ENCODE data around the gene SEMA3B.
A peak's percentile ranks its signal among the peaks of the same experiment; 100 is the strongest.

Gene SEMA3B

DNA sequence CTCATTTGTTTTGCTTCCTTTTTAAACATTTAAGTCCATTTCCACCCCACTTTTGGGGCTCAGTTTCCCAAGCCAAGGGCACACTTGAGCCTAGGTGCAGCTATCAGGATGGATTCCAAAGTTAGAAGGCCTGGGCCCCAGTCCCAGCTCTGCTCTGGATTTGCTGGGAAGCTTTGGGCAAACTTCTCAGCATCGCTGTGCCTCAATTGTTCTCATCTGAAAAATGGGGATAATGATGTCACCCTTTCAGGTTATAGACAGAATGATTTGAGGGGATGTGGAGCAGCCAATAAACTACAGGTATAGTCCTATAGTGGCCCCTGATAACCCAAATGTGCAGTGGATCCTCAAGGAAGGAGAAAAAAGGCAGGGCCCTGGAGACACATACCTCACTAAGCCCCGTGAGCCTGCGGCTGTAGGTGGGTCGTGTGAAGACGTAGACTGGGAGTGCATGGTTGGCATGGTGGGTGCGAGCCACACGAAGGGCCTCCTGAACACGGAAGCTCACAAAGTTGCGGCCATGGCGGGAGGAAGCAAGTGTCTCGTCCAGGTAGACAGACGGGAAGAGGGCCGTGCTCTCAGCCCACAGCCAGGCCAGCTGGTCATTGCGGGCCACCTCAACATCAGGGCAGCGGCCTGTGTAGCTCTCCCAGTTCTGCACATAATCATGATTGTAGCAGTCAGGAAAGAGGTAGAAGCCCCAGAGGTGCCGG is 50.4 kb downstream of the SEMA3B start:
- DNase-seq, result no peak

DNA sequence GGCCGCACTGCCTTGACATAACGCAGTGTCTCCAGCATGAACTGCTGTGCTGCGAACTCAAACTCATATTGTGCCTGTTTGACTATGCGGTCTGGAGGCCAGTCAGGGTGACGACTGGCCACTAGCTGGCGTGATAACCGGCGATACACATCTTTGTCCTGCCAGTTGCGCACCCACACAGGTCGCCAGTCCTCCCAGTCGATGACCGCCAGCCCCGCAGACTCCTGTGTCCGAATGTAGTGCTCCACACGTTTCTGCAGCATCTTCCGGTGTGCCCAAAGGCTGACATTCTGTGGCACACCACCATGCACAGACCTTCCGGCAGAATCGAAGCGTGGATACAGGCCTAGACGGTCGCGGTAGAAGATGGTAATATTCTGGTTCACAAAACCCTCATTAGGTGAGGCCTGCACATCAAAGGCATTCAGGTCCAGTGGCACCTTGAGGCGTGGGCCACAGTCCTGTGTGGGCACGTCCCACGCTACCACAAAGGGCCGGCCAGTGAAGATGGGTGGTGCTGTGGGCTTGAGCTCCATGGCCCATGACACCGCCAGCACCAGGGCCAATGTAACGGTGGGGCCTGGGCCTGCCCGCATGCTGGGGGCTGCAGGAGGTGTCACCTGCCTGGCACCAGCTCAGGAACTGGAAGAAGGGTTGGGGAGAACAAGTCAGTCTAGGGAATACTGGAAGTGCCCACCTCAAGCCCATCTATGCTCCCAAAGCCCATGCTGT is 51.1 kb downstream of the SEMA3B start:
- no peak for DNase-seq

GRCh38 chr3:50320853-50321335 is 51.9 kb downstream of the SEMA3B start:
- peak in 1 of 2 donors; percentile 69 for DNase-seq

DNA sequence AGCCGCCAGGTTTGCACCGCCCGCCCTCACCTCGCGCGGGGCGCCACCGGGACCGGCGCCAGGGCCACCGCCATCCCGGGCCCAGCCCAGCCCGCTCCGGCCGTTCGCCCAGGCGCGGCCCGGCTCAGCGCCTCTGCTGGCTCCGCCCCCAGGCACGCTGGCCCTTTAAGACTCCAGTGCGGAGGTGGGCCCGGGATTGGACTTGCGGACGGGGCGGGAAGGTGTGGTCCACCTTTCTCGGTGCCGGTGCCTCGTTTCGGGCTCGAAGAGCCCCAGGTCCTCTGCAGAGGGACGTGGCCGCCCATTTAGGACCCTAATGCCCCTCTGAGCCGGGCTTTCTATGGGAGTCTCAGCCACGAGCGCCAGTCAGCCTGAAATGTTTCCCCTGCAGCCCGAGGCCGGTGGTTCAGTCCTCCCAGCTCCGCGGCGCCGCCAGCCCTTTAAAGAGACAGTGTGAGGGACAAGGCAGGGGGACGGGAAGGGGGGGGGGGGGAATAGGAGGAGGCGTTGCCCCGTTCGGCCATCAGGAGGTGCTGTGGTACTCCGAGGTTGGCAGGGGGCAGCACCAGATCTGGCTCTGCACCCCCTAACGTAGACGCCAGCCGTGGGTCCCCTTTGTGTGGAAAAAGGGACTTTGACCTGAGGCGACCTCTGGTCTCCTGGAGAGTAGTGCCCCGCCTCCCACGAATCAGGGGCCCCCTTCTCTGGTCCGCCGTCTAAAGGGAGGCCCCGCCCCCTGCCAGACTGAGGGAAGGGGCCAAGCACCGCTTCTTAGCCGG is 52.6 kb downstream of the SEMA3B start:
- peak; percentile 82 to 87 for DNase-seq

DNA sequence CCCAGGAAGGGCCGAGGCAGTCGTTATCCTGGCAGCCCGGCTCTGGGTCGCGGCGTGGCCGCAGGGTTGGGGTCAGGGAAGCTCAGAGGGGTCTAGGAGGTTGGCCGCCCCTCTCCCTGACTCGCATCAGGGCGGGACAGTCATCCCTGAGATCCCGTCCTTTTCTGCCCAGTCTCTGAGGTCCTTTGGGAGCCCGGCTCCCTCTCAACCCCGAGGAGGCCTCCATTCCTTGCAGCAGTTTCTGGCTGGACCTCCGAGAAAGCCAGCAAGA is 53.1 kb downstream of the SEMA3B start:
- no peak for DNase-seq

- no peak for DNase-seq
Measured at GRCh38 chr3:50322386-50323091, 53.6 kb downstream of the SEMA3B start, which contains the start of gene HYAL2. TSS of gene HYAL2 (minus strand) at chr3:50322745. CDS start at chr3:50320489, 2,256 bp downstream.

DNA sequence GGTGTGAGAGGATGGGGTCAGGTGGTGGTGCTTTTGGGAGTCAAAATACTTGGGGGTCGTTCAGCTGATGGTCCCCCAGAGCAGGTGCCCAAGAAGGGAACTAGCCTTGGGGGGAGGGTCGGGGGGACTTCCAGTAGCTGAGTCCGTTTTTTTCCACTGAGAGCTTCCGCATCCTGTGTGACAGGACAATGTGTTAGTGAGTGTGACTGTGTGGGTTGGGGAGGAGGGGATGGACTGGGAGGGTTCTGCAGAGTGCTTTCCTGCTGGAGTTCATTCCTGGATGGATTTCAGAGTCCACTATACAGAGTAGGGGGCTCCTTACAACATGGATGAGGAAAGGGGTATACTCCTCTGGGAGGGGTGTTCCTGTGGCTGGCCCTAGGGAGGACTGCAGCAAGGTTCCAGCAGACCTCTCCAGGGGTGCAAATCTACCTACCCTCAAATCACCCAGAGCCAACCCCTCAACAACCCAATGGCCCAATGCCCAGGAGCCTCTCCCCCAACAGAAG is 54.2 kb downstream of the SEMA3B start:
- no peak for DNase-seq

DNA sequence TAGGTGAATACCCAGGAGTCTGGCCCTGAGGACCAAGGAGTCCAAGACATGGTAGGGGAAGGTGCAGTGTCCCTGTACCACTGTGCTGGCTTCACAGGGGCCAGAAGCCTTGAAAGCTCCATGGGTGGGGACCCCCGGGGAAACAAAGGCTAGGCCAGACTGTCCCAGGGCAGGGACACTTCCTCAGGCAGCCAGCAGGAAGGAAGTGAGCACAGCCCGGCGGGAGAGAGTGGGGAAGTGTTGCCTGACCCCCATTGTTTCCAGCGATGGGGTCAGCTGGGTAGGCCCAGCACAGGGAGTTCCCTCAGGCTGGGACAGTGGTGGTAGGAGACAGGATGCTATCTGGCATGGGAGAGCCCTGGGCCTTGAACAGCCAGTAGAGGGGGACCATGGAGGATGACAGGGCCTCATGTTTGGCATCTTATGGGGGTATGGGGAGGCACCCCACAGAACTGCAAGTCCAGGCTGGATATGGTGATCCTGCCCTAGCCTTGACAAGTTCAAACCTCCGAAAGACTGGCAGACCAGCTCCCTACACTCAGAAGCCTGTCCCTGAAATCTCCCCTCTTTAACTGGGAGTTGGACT is 54.8 kb downstream of the SEMA3B start:
- DNase-seq, result no peak

DNA sequence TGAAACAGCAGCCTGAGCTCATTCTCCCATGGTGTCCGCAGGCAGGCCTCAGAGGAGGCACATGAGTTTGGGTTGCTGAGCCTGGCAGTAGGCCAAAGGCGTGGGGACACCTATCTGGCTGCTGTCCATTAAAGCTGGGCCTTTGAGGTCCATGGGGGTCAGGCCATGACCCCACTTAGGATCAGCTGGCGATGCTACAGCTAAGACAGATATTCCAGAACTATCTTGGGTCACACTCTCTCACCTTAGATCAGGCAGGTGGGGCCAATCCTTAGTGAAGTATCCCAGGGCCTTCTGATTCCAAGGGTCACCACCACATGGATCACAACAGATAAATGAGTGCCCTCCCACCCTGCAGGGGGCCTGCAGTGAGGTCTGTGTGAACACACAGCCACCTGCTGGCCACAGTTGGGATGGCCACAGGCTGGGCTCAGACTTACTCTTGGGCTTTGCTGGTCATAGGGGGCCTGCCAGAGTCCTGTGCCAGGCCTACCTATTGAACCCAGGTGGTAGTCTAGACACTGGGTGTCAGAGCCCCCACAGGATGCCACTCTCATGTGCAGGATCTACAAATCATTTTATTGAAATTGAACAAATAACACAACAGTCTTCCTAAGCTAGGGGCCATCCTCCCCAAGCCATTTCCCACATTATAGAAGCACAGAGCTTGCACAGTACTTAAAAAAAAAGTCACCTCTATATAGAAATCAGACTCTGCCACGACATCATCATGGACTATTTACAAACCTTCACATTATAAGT is 55.6 kb downstream of the SEMA3B start:
- DNase-seq, result peak; percentile 59 to 74

GRCh38 chr3:50325113-50325480 is 56.1 kb downstream of the SEMA3B start:
- no peak for DNase-seq

DNA sequence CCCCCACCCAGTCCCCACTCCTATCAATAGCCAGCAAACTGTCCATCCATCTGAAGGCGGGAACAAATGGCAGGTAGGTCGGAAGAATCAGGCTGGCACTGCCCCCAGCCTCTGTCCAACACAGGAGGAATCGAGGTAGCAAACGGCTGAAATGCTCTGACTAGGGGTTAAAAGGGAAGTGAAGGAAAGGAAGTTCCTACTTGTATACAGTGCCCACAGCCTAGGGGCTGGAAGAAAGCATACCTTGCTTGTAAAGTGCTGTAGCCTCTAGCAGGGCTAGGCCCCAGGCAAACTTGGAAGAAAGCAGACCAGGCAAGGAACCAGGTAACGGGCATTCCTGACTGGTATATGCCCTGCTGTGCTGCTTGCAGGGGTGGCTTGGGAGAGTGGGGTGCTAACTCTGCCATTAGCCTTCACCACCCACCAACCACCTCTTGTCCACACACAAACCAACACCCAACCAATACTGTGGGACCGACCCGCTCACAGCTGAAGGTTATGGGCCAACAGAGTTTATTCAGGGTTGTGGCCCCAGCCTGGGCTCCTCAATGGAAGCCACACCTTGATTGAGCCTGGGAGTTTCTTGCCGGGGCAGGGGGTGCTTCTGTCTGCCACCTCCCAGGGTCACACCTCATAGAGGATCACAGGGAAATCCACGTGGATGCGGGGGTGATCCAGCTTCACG is 56.7 kb downstream of the SEMA3B start:
- DNase-seq, result no peak

DNA sequence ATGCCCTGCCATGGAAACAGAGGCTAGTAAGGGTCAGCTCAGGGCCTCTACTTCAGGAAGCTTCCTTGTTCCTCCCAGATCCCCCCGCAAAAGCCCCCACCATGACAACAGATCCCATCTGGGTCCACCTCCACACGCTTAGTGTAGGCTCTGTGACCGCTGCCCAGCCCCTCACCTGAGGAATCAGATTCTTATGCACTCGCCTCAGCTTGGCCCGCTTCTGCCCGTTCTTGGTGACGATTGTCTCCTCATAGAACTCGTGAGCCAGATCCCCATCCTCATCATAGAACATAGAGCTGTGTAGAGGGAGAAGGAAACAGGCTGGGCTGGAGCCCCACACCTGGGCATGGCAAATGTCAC is 57.2 kb downstream of the SEMA3B start:
- no peak for DNase-seq

DNA sequence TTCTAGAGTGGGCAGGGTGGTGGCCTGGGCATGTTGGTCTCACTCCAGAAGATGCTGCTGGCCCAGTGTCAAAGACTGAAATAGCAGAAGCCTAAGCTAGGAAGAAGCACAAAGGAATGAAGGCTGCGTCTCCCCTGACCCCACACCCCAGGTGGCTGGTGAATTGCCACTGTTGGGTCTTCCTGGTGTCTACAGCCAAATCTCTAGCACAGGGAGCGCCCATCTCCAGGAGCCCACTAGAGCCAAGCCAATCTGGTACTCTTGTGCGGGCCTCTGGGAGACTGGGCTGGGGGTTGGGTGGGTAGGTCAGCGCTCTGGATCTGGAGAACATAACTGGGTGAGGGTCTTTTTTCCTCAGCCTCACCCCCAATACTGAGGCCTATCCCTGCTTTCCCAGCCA is 58.2 kb downstream of the SEMA3B start:
- DNase-seq, result no peak

Measured in CD4-positive, alpha-beta T cell treated with Interferon alpha-2 for 1 hour (primary cell).